IgD-negative memory B cell (primary cell): ENCODE results near the gene CXXC1. TPM values are rescaled to one million over a fixed set of nuclear protein-coding genes. Genes with fewer than 3 reads are reported as not detected.
"Not testable (repeated sequence)": the region's sequence is repeated elsewhere in the genome, so short reads cannot be mapped to it uniquely, and the experiment has no call there.

Source experiments
- H3K27ac Mint-ChIP-seq, 3 donors: one replicate each; pipeline ENCODE4 v1.8.0; 2020 to 2022; ENCODE audit warnings: mild to moderate bottlenecking in 3 of 3, mixed read lengths in 3 of 3, moderate library complexity in 1 of 3
- H3K27me3 Mint-ChIP-seq: one replicate; pipeline ENCODE4 v1.8.0; 2021; ENCODE audit warnings: mixed read lengths
- H3K36me3 Mint-ChIP-seq: one replicate; pipeline ENCODE4 v1.8.0; 2020; ENCODE audit warnings: mild to moderate bottlenecking, mixed read lengths
- H3K4me1 Mint-ChIP-seq, 3 donors: one replicate each; pipeline ENCODE4 v1.8.0; 2020 to 2022; ENCODE audit warnings: mixed read lengths in 3 of 3, mild to moderate bottlenecking in 1 of 3
- H3K4me3 Mint-ChIP-seq, 4 donors: one replicate each; pipeline ENCODE4 v1.8.0; 2020 to 2022; ENCODE audit warnings: mild to moderate bottlenecking in 4 of 4, mixed read lengths in 4 of 4, moderate library complexity in 3 of 4
- H3K9me3 Mint-ChIP-seq, 3 donors: one replicate each; pipeline ENCODE4 v1.8.0; 2020 to 2021; ENCODE audit warnings: mixed read lengths in 3 of 3, mild to moderate bottlenecking in 1 of 3
- polyA plus RNA-seq: library from polyadenylated mRNA; unstranded; fragments of 300-500 nt; fragmentation: Illumina TruSeq; gene quantifications from one replicate; pipeline ENCODE4 v1.2.3, GENCODE V29; 2021

Gene CXXC1
- polyA plus RNA-seq, 1 donor from 2014 or later: 98.6 TPM

- Mint-ChIP-seq H3K36me3 (no peaks in the 10 kb centered on the region), H3K27ac (peak overlapping the region; percentile 30 to 94 (median 31)), H3K9me3 (peaks cover 3 to 5% (median 4%) of the 10 kb centered on the region in 3 donors), H3K4me3 (peak overlapping the region; percentile 74 to 97 (median 95)), H3K27me3 (peaks cover 8% of the 10 kb centered on the region), H3K4me1 (peaks cover 23 to 38% (median 31%) of the 10 kb centered on the region in 3 donors)
These were observed 20.4 kb upstream of the CXXC1 start for GRCh38 chr18:50307738-50308470.

DNA sequence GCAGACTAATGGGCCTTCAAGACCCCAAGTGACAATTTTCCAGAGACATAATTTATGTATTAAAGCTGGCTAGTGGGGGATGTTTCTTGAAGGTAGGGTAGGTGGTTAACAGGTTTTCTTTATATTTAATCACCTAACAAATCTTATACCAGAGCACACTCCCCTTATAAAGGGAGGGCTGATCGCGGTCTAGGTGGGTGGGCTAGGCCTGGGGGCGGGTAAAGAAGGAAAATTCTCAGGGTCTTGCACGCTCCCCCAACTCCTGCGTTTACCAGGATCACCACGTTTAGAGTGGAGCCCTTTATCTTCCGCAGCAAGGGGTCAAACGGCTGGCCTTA lies 19.9 kb upstream of the CXXC1 start:
- Mint-ChIP-seq H3K27ac (peak overlapping the region; percentile 30 to 94 (median 31)), H3K27me3 (peaks cover 6% of the 10 kb centered on the region), H3K4me1 (peaks cover 20 to 34% (median 26%) of the 10 kb centered on the region in 3 donors), H3K36me3 (no peaks in the 10 kb centered on the region), H3K4me3 (peak overlapping the region; percentile 74 to 97 (median 95)), H3K9me3 (peaks cover 3 to 5% (median 4%) of the 10 kb centered on the region in 3 donors)

- Mint-ChIP-seq H3K27me3 (peaks cover 6% of the 10 kb centered on the region), H3K4me1 (peaks cover 20 to 32% (median 26%) of the 10 kb centered on the region in 3 donors), H3K27ac (peak overlapping the region in 1 of 3 donors; percentile 94), H3K36me3 (no peaks in the 10 kb centered on the region), H3K9me3 (peaks cover 3 to 5% (median 4%) of the 10 kb centered on the region in 3 donors), H3K4me3 (peak overlapping the region; percentile 41 to 97 (median 95))
These were observed 19.5 kb upstream of the CXXC1 start for GRCh38 chr18:50306944-50307343.

- H3K4me3 Mint-ChIP-seq: no peak overlapping the region
These were observed 13.6 kb upstream of the CXXC1 start for GRCh38 chr18:50301074-50301473.

DNA sequence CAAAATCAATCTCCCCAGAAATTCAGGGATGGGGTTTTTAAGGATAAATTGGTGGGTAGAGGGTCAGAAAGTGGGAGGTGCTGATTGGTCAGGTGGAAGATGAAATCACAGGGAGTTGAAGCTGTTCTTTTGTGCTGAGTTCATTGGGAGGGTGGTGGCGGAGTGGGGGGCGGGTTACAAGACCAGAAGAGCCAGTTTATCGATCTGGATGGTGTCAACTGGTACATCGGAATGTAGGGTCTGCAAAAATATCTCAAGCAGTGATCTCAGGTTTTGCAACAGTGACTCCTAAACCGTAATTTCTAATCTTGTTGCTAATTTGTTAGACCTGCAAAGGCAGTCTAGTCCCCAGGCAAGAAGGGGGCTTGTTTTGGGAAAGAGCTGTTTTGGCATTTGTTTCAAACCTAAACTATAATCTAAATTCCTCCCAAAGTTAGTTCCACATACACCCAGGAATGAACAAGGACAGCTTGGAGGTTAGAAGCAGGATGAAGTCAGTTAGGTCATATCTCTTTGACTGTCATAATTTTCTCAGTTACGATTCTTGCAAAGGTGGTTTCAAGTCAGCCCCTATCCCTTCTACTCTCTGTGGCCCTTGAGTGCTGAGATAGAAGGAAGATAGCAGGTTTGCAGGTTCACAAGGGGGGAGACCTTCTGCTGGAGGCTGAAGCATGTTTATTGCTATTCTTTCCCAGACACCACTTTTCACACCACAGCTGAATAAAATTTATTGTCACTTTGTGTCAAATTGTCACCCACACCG lies 12.3 kb upstream of the CXXC1 start:
- H3K4me1 Mint-ChIP-seq: peaks cover 8 to 18% (median 10%) of the 10 kb centered on the region in 3 donors
- no peaks in the 10 kb centered on the region for H3K36me3 Mint-ChIP-seq
- H3K27me3 Mint-ChIP-seq: peaks cover 6% of the 10 kb centered on the region
- peak overlapping the region in 3 of 4 donors; percentile 60 to 68 (median 65) for H3K4me3 Mint-ChIP-seq
- H3K9me3 Mint-ChIP-seq: no peaks in the 10 kb centered on the region
- peak overlapping the region in 2 of 3 donors; percentile 61 to 84 for H3K27ac Mint-ChIP-seq

More at GRCh38 chr18:50301074-50301473, 13.6 kb upstream of the CXXC1 start:
- peaks cover 8 to 18% (median 10%) of the 10 kb centered on the region in 3 donors for H3K4me1 Mint-ChIP-seq
- H3K9me3 Mint-ChIP-seq: peaks cover 3 to 5% (median 4%) of the 10 kb centered on the region in 3 donors
- no peak overlapping the region for H3K27ac Mint-ChIP-seq
- H3K27me3 Mint-ChIP-seq: peaks cover 9% of the 10 kb centered on the region
- H3K36me3 Mint-ChIP-seq: no peaks in the 10 kb centered on the region

DNA sequence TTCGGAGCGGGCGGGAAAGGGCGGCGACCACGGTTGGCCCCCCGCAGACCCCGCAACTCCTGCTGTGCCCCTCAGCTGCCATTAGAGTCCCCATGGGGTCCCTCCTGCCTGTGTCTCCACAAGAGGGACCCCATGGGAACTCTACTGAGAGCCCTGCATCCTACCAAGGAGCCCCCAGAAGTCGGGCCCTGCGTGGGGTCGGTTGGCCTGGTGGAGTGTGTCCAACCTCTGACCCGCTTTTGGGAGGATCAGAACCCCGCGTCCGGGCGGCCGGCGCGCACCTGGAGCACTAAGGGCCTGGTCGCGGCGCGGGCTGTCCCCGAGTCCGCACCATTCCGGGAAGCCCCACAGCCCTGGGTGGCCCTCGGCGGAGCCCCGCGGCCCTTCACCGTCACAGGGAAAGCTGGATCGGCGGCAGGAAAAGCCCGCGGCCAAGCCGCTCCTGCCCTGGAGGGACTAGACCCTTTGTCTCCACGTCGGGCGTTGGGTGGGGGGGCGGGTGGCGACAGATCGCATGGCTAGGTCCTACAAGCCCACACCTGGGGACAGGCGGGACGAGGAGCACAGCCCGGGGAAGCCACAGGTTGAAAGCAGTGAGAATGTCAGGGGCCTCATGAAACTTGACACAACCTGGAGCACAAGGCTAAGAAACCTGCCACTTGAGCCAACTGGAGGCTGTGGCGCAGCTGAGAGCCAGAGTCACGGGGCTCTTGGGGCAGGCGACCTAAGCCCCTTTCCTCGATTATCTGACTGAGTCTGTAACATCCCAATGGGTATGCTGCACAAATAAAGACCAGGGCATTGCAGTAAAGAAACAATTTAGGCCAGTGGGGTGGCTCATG lies 11.2 kb upstream of the CXXC1 start:
- H3K36me3 Mint-ChIP-seq: no peaks in the 10 kb centered on the region
- peak overlapping the region in 2 of 3 donors; percentile 83 to 93 for H3K27ac Mint-ChIP-seq
- peak overlapping the region; percentile 17 to 94 (median 77) for H3K4me3 Mint-ChIP-seq
- peaks cover 8 to 18% (median 10%) of the 10 kb centered on the region in 3 donors for H3K4me1 Mint-ChIP-seq
- H3K27me3 Mint-ChIP-seq: peaks cover 6% of the 10 kb centered on the region
- H3K9me3 Mint-ChIP-seq: no peaks in the 10 kb centered on the region

DNA sequence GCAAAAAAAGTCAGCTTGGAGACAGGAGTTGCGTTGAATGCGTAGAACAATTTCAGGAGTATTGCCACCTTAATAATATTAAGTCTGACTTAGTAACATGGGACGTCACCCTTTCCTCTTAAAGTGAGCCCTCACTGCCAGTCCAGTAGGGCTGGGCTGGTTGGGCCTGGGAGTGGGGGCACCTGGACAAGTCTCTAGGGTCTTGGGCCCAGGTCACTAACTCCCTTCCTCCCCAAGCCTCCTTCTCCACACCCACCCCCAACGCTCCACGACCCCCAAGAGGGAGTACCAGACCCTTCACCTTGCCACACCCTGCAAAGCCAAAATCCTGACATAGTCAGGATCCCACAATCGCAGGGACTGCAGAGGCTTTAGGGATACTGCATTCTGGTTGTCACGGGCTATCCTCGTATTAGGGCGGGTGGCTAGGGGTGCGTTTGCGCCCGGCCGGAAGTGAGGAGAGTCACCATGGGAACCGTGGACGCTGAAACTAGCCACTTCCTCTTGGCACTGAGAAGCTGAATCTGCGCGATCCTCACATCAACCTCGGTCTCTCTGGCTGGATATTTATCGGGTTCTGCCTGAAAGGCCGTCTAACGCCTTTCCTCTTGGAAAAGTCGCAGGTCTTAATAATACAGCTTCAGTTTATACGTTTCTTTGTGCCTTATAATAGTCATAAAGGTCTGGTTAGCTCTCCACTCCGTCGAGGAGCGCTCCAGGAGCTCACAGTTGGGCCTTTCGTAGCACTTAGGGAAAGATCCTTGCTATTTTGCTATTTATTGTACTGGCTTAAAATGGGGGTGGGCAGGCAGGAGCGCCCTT lies 10.3 kb upstream of the CXXC1 start:
- no peaks in the 10 kb centered on the region for H3K36me3 Mint-ChIP-seq
- no peaks in the 10 kb centered on the region for H3K9me3 Mint-ChIP-seq
- peaks cover 8 to 18% (median 10%) of the 10 kb centered on the region in 3 donors for H3K4me1 Mint-ChIP-seq
- peaks cover 6% of the 10 kb centered on the region for H3K27me3 Mint-ChIP-seq
- H3K27ac Mint-ChIP-seq: peak overlapping the region; percentile 21 to 93 (median 83)
- peak overlapping the region; percentile 75 to 94 (median 84) for H3K4me3 Mint-ChIP-seq

DNA sequence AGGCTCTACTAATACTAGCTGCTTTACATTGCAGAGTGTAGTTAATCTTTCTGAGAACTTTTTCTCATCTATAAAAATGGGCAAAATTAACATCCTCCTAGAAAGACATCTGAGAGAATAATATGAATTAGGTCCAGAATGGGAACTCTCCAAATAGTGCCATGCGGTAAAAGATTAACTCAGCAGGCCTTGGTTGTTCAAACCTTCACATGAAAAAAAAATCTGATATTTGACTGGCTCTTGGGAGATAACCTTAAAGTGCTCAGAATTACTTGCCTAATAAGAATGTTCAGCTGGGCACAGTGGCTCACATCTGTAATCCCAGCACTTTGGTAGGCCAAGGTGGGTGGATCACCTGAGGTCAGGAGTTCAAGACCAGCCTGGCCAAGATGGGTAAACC lies 5.5 kb upstream of the CXXC1 start:
- Mint-ChIP-seq H3K27me3 (no peaks in the 10 kb centered on the region), H3K9me3 (no peaks in the 10 kb centered on the region), H3K27ac (no peak overlapping the region), H3K4me3 (peak overlapping the region in 1 of 4 donors; percentile 39), H3K36me3 (no peaks in the 10 kb centered on the region), H3K4me1 (peaks cover 6 to 16% (median 7%) of the 10 kb centered on the region in 3 donors)

DNA sequence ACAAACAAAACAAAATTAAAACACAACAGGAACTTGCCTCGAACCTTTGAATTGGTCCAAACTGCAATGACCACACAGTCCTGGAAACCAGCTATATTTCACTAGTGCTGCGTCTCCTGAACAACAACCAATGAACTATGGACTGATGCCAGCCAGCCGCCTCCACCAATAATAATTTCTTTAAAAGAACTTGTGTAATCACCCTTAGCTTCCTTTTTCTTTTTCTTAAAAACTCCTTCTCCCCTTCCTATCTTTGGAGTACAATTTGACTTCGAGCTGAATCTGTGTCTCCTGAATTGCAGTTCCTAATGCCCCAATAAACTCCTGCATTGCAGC lies 1.6 kb upstream of the CXXC1 start:
- Mint-ChIP-seq H3K27ac (peak overlapping the region; percentile 2 to 67 (median 47)), H3K4me1 (peaks cover 8 to 16% (median 16%) of the 10 kb centered on the region in 3 donors), H3K27me3 (no peaks in the 10 kb centered on the region), H3K36me3 (peaks cover 5% of the 10 kb centered on the region), H3K4me3 (peak overlapping the region in 1 of 4 donors; percentile 77), H3K9me3 (no peaks in the 10 kb centered on the region)

- not testable (repeated sequence) for H3K36me3 Mint-ChIP-seq, H3K9me3 Mint-ChIP-seq, H3K27me3 Mint-ChIP-seq
- Mint-ChIP-seq H3K4me3 (peak overlapping the region; percentile 92 to 99 (median 98)), H3K27ac (peak overlapping the region; percentile 88 to 99 (median 94)), H3K4me1 (peaks cover 8 to 18% (median 16%) of the 10 kb centered on the region in 3 donors)
These were observed 1.0 kb upstream of the CXXC1 start for GRCh38 chr18:50288348-50289107.

DNA sequence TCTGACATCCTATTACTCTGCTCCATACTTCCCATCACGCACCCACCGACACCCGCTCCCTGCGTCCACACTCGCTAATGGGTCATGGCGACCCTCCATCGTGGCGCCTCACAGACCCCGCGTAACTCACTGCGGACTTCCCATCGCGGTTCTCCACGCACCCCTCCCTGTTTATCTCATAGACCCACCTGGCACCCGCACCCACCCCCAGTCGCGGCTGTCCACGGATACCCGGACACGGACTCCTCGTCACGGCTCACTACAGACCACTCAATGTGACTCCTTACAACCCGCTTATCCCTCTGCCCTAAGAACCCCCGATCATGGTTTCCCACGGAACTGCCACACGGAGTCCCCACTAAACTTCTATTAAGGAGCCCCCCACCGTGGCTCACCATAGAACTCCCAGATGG lies 458 bp downstream of the CXXC1 start:
- peak overlapping the region; percentile 92 to 99 (median 98) for H3K4me3 Mint-ChIP-seq
- H3K27me3 Mint-ChIP-seq: no peaks in the 10 kb centered on the region
- peaks cover 8 to 21% (median 18%) of the 10 kb centered on the region in 3 donors for H3K4me1 Mint-ChIP-seq
- H3K36me3 Mint-ChIP-seq: peaks cover 16% of the 10 kb centered on the region
- H3K27ac Mint-ChIP-seq: peak overlapping the region; percentile 88 to 99 (median 94)
- no peaks in the 10 kb centered on the region for H3K9me3 Mint-ChIP-seq

DNA sequence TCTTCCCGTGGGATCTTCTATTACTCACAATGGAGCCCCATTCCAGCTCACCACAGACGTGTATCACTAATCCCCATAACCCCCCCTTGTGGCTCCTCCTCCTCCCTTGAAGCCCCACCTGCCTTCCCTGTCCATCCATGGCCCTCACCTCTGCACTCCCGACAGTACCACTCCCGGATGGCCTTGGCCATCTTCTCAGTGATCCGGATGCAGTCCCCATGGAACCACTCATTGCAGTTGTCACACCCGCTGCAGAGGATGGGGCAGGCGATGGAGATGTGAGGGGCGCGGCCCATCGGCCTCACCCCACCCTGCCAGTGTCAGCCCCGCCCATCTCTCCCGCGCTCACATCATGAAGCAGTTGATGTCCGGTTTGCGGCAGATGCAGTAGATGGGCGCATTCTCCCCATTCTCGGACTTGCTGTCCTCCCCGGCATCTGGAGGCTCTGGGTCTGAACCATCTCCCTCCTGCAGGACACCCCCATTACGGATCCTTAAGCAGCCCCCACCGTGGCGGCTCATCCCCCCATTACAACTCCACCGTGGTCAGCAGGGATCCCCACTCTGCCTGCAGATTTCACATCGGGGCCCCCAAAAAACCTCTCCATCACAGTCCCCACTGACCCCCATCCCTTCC lies 983 bp downstream of the CXXC1 start:
- peak overlapping the region; percentile 88 to 99 (median 94) for H3K27ac Mint-ChIP-seq
- H3K36me3 Mint-ChIP-seq: peaks cover 16% of the 10 kb centered on the region
- peaks cover 10 to 21% (median 18%) of the 10 kb centered on the region in 3 donors for H3K4me1 Mint-ChIP-seq

More for the DNA sequence above, 983 bp downstream of the CXXC1 start:
- Mint-ChIP-seq H3K27me3 (no peaks in the 10 kb centered on the region), H3K4me3 (peak overlapping the region; percentile 92 to 99 (median 98)), H3K9me3 (no peaks in the 10 kb centered on the region)
